ENCODE measurements around the gene AKAP6. TPM values are rescaled to one million over a fixed set of nuclear protein-coding genes. Genes with fewer than 3 reads are reported as not detected.

AKAP6 gene
- total RNA-seq, 1 experiment from 2014 or later, result 2.3 TPM

DNA sequence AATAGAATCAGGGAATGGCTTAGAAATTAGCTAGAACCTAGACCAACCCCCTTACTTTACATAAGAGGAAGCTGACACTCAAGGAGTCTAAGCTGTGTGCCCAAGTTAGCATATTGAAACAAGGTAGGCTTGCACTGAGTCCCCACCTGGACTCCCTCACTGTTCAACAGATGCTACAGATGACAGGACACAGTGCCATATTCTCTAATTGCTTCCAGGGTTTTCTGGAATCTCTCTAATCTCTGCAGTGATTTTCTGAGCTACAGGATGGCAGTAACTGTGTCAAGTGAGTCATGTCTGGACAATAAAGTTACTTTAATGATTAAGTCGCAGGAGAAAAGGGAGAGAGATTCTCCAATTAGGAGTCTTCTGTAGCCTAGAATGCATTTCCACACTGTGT lies 35.8 kb downstream of the AKAP6 start:
- CTCF ChIA-PET, result interaction anchor here (1.3 kb wide), 1 partner anchor 18 kb away, joined by 3 read pairs; no protein-coding TSS in a partner anchor
- Mint-ChIP-seq H3K4me1 (ENCODE audit: insufficient read depth, unreplicated experiment) (peaks cover 18% of the 10 kb centered on the region), H3K27ac (ENCODE audit: low read depth, unreplicated experiment) (no peak overlapping the region), H3K9me3 (ENCODE audit: unreplicated experiment) (no peaks in the 10 kb centered on the region), H3K36me3 (ENCODE audit: insufficient read depth, unreplicated experiment) (no peaks in the 10 kb centered on the region), H3K4me3 (ENCODE audit: unreplicated experiment) (no peak overlapping the region), H3K27me3 (ENCODE audit: insufficient read depth, unreplicated experiment) (no peaks in the 10 kb centered on the region)
- POLR2A ChIA-PET, result interaction anchor here (0.7 kb wide), 1 partner anchor 18 kb away, joined by 3 read pairs; no protein-coding TSS in a partner anchor
- BruUV-seq (replicated peaks), result no TSS peak
- intact Hi-C loops (cut with micrococcal nuclease), result no loop called here
- TF ChIP-seq, protein P1, sequence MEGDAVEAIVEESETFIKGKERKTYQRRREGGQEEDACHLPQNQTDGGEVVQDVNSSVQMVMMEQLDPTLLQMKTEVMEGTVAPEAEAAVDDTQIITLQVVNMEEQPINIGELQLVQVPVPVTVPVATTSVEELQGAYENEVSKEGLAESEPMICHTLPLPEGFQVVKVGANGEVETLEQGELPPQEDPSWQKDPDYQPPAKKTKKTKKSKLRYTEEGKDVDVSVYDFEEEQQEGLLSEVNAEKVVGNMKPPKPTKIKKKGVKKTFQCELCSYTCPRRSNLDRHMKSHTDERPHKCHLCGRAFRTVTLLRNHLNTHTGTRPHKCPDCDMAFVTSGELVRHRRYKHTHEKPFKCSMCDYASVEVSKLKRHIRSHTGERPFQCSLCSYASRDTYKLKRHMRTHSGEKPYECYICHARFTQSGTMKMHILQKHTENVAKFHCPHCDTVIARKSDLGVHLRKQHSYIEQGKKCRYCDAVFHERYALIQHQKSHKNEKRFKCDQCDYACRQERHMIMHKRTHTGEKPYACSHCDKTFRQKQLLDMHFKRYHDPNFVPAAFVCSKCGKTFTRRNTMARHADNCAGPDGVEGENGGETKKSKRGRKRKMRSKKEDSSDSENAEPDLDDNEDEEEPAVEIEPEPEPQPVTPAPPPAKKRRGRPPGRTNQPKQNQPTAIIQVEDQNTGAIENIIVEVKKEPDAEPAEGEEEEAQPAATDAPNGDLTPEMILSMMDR (IDR thresholded peaks at IDR 0.05; ENCODE audit: unreplicated experiment), result no peak
- DNase-seq (ENCODE audit: unreplicated experiment), result no peak

DNA sequence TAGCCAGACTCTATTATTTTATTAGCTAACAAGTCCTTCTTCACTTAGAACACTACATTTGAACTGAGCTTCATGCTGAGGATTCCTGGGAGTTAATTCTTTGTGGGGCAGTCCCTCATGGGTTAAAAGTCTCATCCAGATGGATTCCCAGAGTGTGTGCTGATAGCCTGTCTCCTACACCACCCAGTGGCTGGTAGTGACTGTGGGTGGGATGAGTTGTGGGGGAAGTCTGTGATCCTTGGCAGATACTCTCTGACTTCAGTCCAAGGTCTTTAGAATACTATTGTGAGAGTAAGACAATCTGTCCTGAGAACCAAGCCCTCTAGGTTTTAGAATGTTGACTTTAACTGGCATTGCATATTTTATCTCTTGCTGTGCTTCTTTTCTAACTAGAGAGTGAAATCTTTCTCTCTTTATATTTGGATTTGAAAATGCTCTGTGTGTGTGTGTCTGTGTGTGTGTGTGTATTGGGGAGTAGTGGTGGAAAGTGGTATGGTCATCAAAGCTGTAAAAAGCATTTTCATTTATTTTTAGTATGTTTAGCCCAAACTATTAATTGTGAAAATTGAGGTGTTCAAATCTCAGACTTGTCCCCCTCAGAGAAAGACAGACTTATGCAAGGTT lies 37.3 kb downstream of the AKAP6 start:
- POLR2A ChIA-PET, result interaction anchor here (0.7 kb wide), 1 partner anchor 17 kb away, joined by 5 read pairs; no protein-coding TSS in a partner anchor
- Mint-ChIP-seq H3K4me1 (ENCODE audit: insufficient read depth, unreplicated experiment) (peaks cover 27% of the 10 kb centered on the region), H3K27me3 (ENCODE audit: insufficient read depth, unreplicated experiment) (no peaks in the 10 kb centered on the region), H3K36me3 (ENCODE audit: insufficient read depth, unreplicated experiment) (no peaks in the 10 kb centered on the region), H3K4me3 (ENCODE audit: unreplicated experiment) (no peak overlapping the region), H3K9me3 (ENCODE audit: unreplicated experiment) (no peaks in the 10 kb centered on the region), H3K27ac (ENCODE audit: low read depth, unreplicated experiment) (no peak overlapping the region)
- TF ChIP-seq, protein P1 (IDR thresholded peaks at IDR 0.05; ENCODE audit: unreplicated experiment), result no peak
- intact Hi-C loops (cut with micrococcal nuclease), result no loop called here
- DNase-seq (ENCODE audit: unreplicated experiment), result no peak
- BruUV-seq (replicated peaks), result no TSS peak
- CTCF ChIA-PET, result interaction anchor here (0.6 kb wide), 1 partner anchor 118 kb away, joined by 3 read pairs; no protein-coding TSS in a partner anchor

DNA sequence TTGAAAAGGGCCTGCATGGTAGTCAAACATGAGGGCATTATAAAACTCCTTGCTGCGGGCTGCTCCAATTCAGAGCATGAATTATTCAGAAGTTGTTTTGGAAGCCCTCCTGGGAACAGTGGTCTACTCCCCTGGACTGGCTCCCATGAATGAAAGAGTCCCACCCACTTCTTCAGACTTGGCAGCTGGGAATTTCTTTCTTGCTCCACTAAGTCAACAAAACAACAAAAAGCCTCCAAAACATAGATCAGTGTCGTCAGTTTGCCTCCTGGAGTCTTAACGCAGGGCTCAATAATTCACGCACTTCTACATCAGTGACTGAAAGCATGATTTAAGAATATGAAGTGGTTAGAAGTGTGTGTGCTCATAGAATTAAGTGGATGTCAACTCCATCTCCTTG lies 37.9 kb downstream of the AKAP6 start:
- Mint-ChIP-seq H3K4me1 (ENCODE audit: insufficient read depth, unreplicated experiment) (peaks cover 33% of the 10 kb centered on the region), H3K27ac (ENCODE audit: low read depth, unreplicated experiment) (no peak overlapping the region), H3K27me3 (ENCODE audit: insufficient read depth, unreplicated experiment) (no peaks in the 10 kb centered on the region), H3K9me3 (ENCODE audit: unreplicated experiment) (no peaks in the 10 kb centered on the region), H3K36me3 (ENCODE audit: insufficient read depth, unreplicated experiment) (no peaks in the 10 kb centered on the region), H3K4me3 (ENCODE audit: unreplicated experiment) (no peak overlapping the region)
- DNase-seq (ENCODE audit: unreplicated experiment), result no peak
- no TSS peak for BruUV-seq (replicated peaks)
- POLR2A ChIA-PET, result interaction anchor here (0.7 kb wide), 1 partner anchor 18 kb away, joined by 5 read pairs; no protein-coding TSS in a partner anchor
- CTCF ChIA-PET, result interaction anchor here (0.6 kb wide), 2 partner anchors 119 to 534 kb away, joined by 3 read pairs; no protein-coding TSS in a partner anchor
- intact Hi-C loops (cut with micrococcal nuclease), result no loop called here
- TF ChIP-seq, protein P1 (IDR thresholded peaks at IDR 0.05; ENCODE audit: unreplicated experiment), result no peak

DNA sequence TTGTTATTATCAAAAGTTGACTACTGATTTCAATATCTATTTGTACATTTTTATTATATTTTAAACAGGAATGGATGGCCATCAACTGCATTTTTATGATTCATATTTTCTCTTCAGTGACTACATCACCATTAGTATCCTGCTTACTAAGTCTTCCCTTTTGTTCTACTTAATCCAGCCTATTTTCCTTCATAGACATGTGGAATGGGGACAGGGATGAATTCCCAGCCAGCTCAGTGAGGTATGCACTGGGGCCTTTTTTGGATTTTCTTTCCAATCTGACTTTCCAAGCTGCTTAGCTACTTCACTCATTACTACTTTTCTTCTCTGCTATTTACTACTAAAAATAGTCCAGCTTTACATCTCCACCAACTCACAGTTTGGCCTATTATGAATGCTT lies 38.4 kb downstream of the AKAP6 start:
- Mint-ChIP-seq H3K27me3 (ENCODE audit: insufficient read depth, unreplicated experiment) (no peaks in the 10 kb centered on the region), H3K36me3 (ENCODE audit: insufficient read depth, unreplicated experiment) (no peaks in the 10 kb centered on the region), H3K9me3 (ENCODE audit: unreplicated experiment) (no peaks in the 10 kb centered on the region), H3K27ac (ENCODE audit: low read depth, unreplicated experiment) (no peak overlapping the region), H3K4me1 (ENCODE audit: insufficient read depth, unreplicated experiment) (peaks cover 31% of the 10 kb centered on the region), H3K4me3 (ENCODE audit: unreplicated experiment) (no peak overlapping the region)
- ChIA-PET POLR2A (interaction anchor here (0.6 kb wide), 2 partner anchors 9 to 74 kb away, joined by 3 to 4 read pairs; no protein-coding TSS in a partner anchor), CTCF (interaction anchor here (0.6 kb wide), 1 partner anchor 535 kb away, joined by 3 read pairs; no protein-coding TSS in a partner anchor)
- DNase-seq (ENCODE audit: unreplicated experiment), result no peak
- intact Hi-C loops (cut with micrococcal nuclease), result no loop called here
- BruUV-seq (replicated peaks), result no TSS peak
- TF ChIP-seq, protein P1 (IDR thresholded peaks at IDR 0.05; ENCODE audit: unreplicated experiment), result no peak
